A549 (cell line): ENCODE measurements around the gene HBG1. TPM values are rescaled to one million over a fixed set of nuclear protein-coding genes. Genes with fewer than 3 reads are reported as not detected.
A peak's percentile ranks its signal among the peaks of the same experiment; 100 is the strongest.

ENCODE experiments used
- ATAC-seq, 2 experiments: fragments of 200-7000 bp in 1 of 2; fragments of >200 bp in 1 of 2; cut with Nextera tagmentation in 1 of 2; cut with Tn5 transposase in 1 of 2; 3 replicates each; pipeline versions ENCODE4 v1.8.0 to v1.9.1; 2018 to 2020; ENCODE audit warnings: mild to moderate bottlenecking in 1 of 2, moderate library complexity in 1 of 2
- CTCF ChIA-PET: fragments of 300-600 bp; sonication (Branson Sonifier 250); formaldehyde crosslinking; extraction: SDS; loops from one replicate; lab custom pipeline; 2021; ENCODE audit warnings: antibody characterized with exemption, inconsistent platforms; lab: Yijun Ruan, JAX
- POLR2A ChIA-PET: fragments of 350-600 bp; formaldehyde crosslinking; extraction: SDS; loops from one replicate; lab custom pipeline; 2021; ENCODE audit warnings: antibody characterized with exemption, inconsistent platforms; lab: Yijun Ruan, JAX
- DNase-seq, 2 experiments: peaks; one replicate each; pipeline versions ENCODE4 v3.0.0 to v3.0.0-alpha.2; 2011 to 2016; ENCODE audit warnings: low read depth in 1 of 2, low spot score in 1 of 2
- FAIRE-seq: peaks from 2 replicates; lab custom pipeline; 2011; peaks lifted over from hg19 to GRCh38; lab: Jason Lieb, UNC
- H3K27ac ChIP-seq, 2 experiments: fragments of >200 bp; sonication (Bioruptor Twin); formaldehyde crosslinking; 3 replicates each; pipeline ENCODE4 v1.5.1; 2016 to 2017
- H3K4me1 ChIP-seq: fragments of >200 bp; sonication (Bioruptor Twin); formaldehyde crosslinking; 3 replicates; pipeline ENCODE4 v1.6.1; 2016
- H3K4me2 ChIP-seq: fragments of >200 bp; sonication (Bioruptor Twin); formaldehyde crosslinking; 3 replicates; pipeline ENCODE4 v1.6.1; 2016
- H3K4me3 ChIP-seq: fragments of >200 bp; sonication (Bioruptor Twin); formaldehyde crosslinking; 3 replicates; pipeline ENCODE4 v1.5.1; 2016
- H3K9me3 ChIP-seq: fragments of >200 bp; sonication (Bioruptor Twin); formaldehyde crosslinking; 3 replicates; pipeline ENCODE4 v1.6.1; 2016
- ATOH8 ChIP-seq: fragments of 250-450 bp; sonication (Bioruptor Pico); IDR thresholded peaks from 2 replicates; pipeline ENCODE4 v1.5.0; 2020; ENCODE audit warnings: low read depth, mild to moderate bottlenecking, moderate library complexity
- BCL3 ChIP-seq: fragments of >200 bp; sonication (Bioruptor Twin); formaldehyde crosslinking; IDR thresholded peaks from 3 replicates; pipeline ENCODE4 v1.6.1; 2016
- CBX2 ChIP-seq: fragments of 200-600 bp; sonication (generic); IDR thresholded peaks from 2 replicates; pipeline ENCODE4 v1.6.1; 2016; ENCODE audit warnings: low read depth, mild to moderate bottlenecking, borderline replicate concordance
- FOSL2 ChIP-seq, 2 experiments: fragments of 450-650 bp in 1 of 2; fragments of >200 bp in 1 of 2; sonication (Bioruptor Twin) in 1 of 2; formaldehyde crosslinking; IDR thresholded peaks; 2 replicates each; pipeline versions ENCODE4 v1.5.0 to v1.6.1; 2016 to 2020; ENCODE audit warnings: mild to moderate bottlenecking in 1 of 2, moderate library complexity in 1 of 2
- GATA3 ChIP-seq: IDR thresholded peaks from 2 replicates; pipeline ENCODE4 v1.6.1; 2012; ENCODE audit warnings: borderline replicate concordance
- HDAC2 ChIP-seq: fragments of 200-600 bp; sonication (generic); IDR thresholded peaks from 2 replicates; pipeline ENCODE4 v1.6.1; 2016
- HOXA7 ChIP-seq: fragments of 250-450 bp; sonication (Bioruptor Pico); IDR thresholded peaks from 2 replicates; pipeline ENCODE4 v1.5.0; 2020; ENCODE audit warnings: mild to moderate bottlenecking, moderate library complexity
- HOXB13 ChIP-seq: fragments of 250-450 bp; sonication (Bioruptor Pico); IDR thresholded peaks from 2 replicates; pipeline ENCODE4 v1.5.0; 2020; ENCODE audit warnings: low read depth, mild to moderate bottlenecking, moderate library complexity
- HOXB5 ChIP-seq: fragments of 250-450 bp; sonication (Bioruptor Pico); IDR thresholded peaks from 2 replicates; pipeline ENCODE4 v1.5.0; 2020; ENCODE audit warnings: mild to moderate bottlenecking, moderate library complexity
- JUN ChIP-seq, 2 experiments: fragments of >200 bp; sonication (Bioruptor Twin); formaldehyde crosslinking; IDR thresholded peaks; 2 replicates in 1 of 2; 3 replicates in 1 of 2; pipeline ENCODE4 v1.6.1; 2016 to 2017
- KDM1A ChIP-seq: fragments of 200-600 bp; sonication (generic); IDR thresholded peaks from 2 replicates; pipeline ENCODE4 v1.6.1; 2016; ENCODE audit warnings: low read depth, mild to moderate bottlenecking
- KDM5A ChIP-seq: fragments of 200-600 bp; sonication (generic); IDR thresholded peaks from 2 replicates; pipeline ENCODE4 v1.6.1; 2016; ENCODE audit warnings: antibody characterized with exemption, mild to moderate bottlenecking
- MAFK ChIP-seq: fragments of 450-650 bp; IDR thresholded peaks from 2 replicates; pipeline ENCODE4 v1.6.1; 2014; ENCODE audit not compliant: partially characterized antibody
- MAX ChIP-seq: IDR thresholded peaks from 2 replicates; pipeline ENCODE4 v1.6.1; 2012
- MAZ ChIP-seq: fragments of 150-350 bp; IDR thresholded peaks from 2 replicates; pipeline ENCODE4 v1.6.1; 2014; ENCODE audit warnings: antibody characterized with exemption, low read depth, low read length, borderline replicate concordance
- MYC ChIP-seq: IDR thresholded peaks from 2 replicates; pipeline ENCODE4 v1.6.1; 2012; ENCODE audit warnings: mild to moderate bottlenecking, inconsistent platforms, low read length, improper control_type of control experiment, borderline replicate concordance
- NFE2L2 ChIP-seq: fragments of 150-350 bp; conservative IDR thresholded peaks from 2 replicates; pipeline ENCODE4 v1.6.1; 2014; ENCODE audit warnings: low read length
- NPAS2 ChIP-seq: fragments of 250-450 bp; sonication (Bioruptor Pico); IDR thresholded peaks from 2 replicates; pipeline ENCODE4 v1.8.0; 2022; ENCODE audit warnings: mild to moderate bottlenecking, moderate library complexity, borderline replicate concordance
- PBX3 ChIP-seq: IDR thresholded peaks from 2 replicates; pipeline ENCODE4 v1.6.1; 2012
- PHF8 ChIP-seq: fragments of 200-600 bp; sonication (generic); IDR thresholded peaks from 2 replicates; pipeline ENCODE4 v1.6.1; 2016; ENCODE audit warnings: low read depth, mild to moderate bottlenecking, antibody characterized with exemption, moderate library complexity, borderline replicate concordance
- POLR2A ChIP-seq: IDR thresholded peaks from 2 replicates; pipeline ENCODE4 v1.6.1; 2012; ENCODE audit warnings: mild to moderate bottlenecking, low read length
- POLR2AphosphoS2 ChIP-seq: conservative IDR thresholded peaks from 2 replicates; pipeline ENCODE4 v1.6.1; 2012; ENCODE audit warnings: low read length, improper control_type of control experiment, inconsistent platforms
- RAD21 ChIP-seq, 2 experiments: fragments of >200 bp in 1 of 2; sonication (Bioruptor Twin) in 1 of 2; formaldehyde crosslinking in 1 of 2; IDR thresholded peaks in 1 of 2; conservative IDR thresholded peaks in 1 of 2; 2 replicates in 1 of 2; 3 replicates in 1 of 2; pipeline ENCODE4 v1.6.1; 2012 to 2018; ENCODE audit warnings: inconsistent platforms in 1 of 2
- RCOR1 ChIP-seq: fragments of 150-350 bp; IDR thresholded peaks from 2 replicates; pipeline ENCODE4 v1.6.1; 2014; ENCODE audit warnings: antibody characterized with exemption, low read length, low read depth
- RFX5 ChIP-seq: fragments of 450-650 bp; IDR thresholded peaks from 2 replicates; pipeline ENCODE4 v1.7.1; 2014; ENCODE audit warnings: antibody characterized with exemption, mild to moderate bottlenecking, moderate library complexity
- SMC3 ChIP-seq: fragments of >200 bp; sonication (Bioruptor Twin); formaldehyde crosslinking; IDR thresholded peaks from 3 replicates; pipeline ENCODE4 v1.6.1; 2018; ENCODE audit warnings: inconsistent platforms
- TFCP2L1 ChIP-seq: fragments of 250-450 bp; sonication (Bioruptor Pico); IDR thresholded peaks from 2 replicates; pipeline ENCODE4 v1.5.0; 2021; ENCODE audit warnings: mild to moderate bottlenecking
- TP53 ChIP-seq: fragments of 250-450 bp; sonication (Bioruptor Pico); IDR thresholded peaks from 2 replicates; pipeline ENCODE4 v1.5.0; 2021; ENCODE audit warnings: mild to moderate bottlenecking, moderate library complexity
- USF2 ChIP-seq: fragments of 450-650 bp; IDR thresholded peaks from 2 replicates; pipeline ENCODE4 v1.6.1; 2014; ENCODE audit warnings: antibody characterized with exemption
- ZC3H11A ChIP-seq: fragments of 450-650 bp; IDR thresholded peaks from 2 replicates; pipeline ENCODE4 v1.6.1; 2014; ENCODE audit warnings: antibody characterized with exemption, mild to moderate bottlenecking
- ZNF302 ChIP-seq: fragments of 250-450 bp; sonication (Bioruptor Pico); IDR thresholded peaks from 2 replicates; pipeline ENCODE4 v1.9.0; 2021; ENCODE audit warnings: inconsistent platforms, mild to moderate bottlenecking, moderate library complexity
- WGBS: methylation state at CpG from one replicate; pipeline ENCODE4 v1.1.6; 2017; ENCODE audit errors: missing lambda C conversion rate; 5-methylcytosine and 5-hydroxymethylcytosine counted together
- polyA plus RNA-seq, 4 experiments: library from polyadenylated mRNA; depleted of rRNA in 3 of 4; stranded (reverse); fragments of >200 nt; fragmentation: RNase III in 1 of 4; extraction: RNeasy Plus Mini Kit Qiagen cat#74134 plus additional on column Dnase treatment in 1 of 4; gene quantifications; 2 replicates in 3 of 4; 3 replicates in 1 of 4; pipeline ENCODE4 v1.2.3, GENCODE V29; 2011 to 2017
- TF ChIP-seq, protein P1 (sequence below): IDR thresholded peaks from 2 replicates; pipeline ENCODE4 v1.6.1; 2012; ENCODE audit warnings: low read depth, borderline replicate concordance
- TF ChIP-seq, protein P2 (sequence below): fragments of >200 bp; sonication (Bioruptor Twin); formaldehyde crosslinking; IDR thresholded peaks from 3 replicates; pipeline ENCODE4 v1.5.1; 2016

The HBG1 gene
- polyA plus RNA-seq, 2 of the 4 experiments (the other 2 are of a cell fraction): not detected

- ATAC-seq: no peak
- Histone ChIP-seq H3K9me3 (no peaks in the 10 kb centered on the region), H3K4me1 (no peaks in the 10 kb centered on the region), H3K4me2 (no peak overlapping the region), H3K27ac (no peak overlapping the region)
- DNase-seq: no peak
- CTCF ChIA-PET: interaction anchor here (0.6 to 1.4 kb wide), 3 partner anchors 79 to 170 kb away, joined by 3 to 5 read pairs (median 3); no protein-coding TSS in a partner anchor
- WGBS: 24% methylated on average over 7 of the region's 7 CpGs
- TF ChIP-seq, protein P1, sequence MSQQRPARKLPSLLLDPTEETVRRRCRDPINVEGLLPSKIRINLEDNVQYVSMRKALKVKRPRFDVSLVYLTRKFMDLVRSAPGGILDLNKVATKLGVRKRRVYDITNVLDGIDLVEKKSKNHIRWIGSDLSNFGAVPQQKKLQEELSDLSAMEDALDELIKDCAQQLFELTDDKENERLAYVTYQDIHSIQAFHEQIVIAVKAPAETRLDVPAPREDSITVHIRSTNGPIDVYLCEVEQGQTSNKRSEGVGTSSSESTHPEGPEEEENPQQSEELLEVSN: no peak
- TF ChIP-seq TP53 (no peak), MAX (no peak), ATOH8 (no peak), ZNF302 (CRISPR knock-in tag) (no peak), MYC (no peak), TFCP2L1 (no peak), POLR2AphosphoS2 (no peak), KDM5A (no peak), KDM1A (no peak), FOSL2 (IDR thresholded peaks at IDR 0.05) (no peak), FOSL2 (CRISPR knock-in tag; IDR thresholded peaks at IDR 0.05) (no peak), BCL3 (no peak), MAFK (no peak), HDAC2 (no peak), PBX3 (no peak)
- TF ChIP-seq, all 56 proteins: peak for 0
- no peak overlapping the region for H3K4me3 ChIP-seq
- no peak for FAIRE-seq
- POLR2A ChIA-PET: no interaction called here
Measured at GRCh38 chr11:5210376-5210885, 39.2 kb downstream of the HBG1 start.

DNA sequence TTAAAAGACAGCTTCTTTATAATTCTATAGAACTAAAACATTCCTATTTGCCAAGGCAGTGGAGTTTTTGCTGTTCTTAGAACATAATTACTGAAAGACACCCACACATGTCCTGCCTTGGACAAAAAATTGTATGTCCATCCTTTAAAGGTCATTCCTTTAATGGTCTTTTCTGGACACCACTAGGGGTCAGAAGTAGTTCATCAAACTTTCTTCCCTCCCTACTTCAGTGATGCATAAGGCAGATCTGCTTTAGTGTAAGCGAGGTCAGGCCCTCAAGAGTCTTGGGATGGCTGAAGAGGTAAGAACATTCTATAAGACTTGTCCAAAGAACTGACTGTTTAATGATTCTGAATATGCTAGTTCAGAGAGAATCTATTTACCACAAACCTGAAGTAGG is 44.9 kb downstream of the HBG1 start:
- DNase-seq: peak; percentile 64 to 80
- TF ChIP-seq POLR2AphosphoS2 (no peak), USF2 (no peak), MAZ (no peak), POLR2A (no peak), ZC3H11A (no peak), HOXA7 (CRISPR knock-in tag) (no peak), FOSL2 (IDR thresholded peaks at IDR 0.05) (no peak), FOSL2 (CRISPR knock-in tag; IDR thresholded peaks at IDR 0.05) (no peak), NPAS2 (no peak), MAFK (no peak), RCOR1 (no peak), RAD21 (conservative IDR thresholded peaks at IDR 0.05 in 1 of 2, IDR thresholded peaks at IDR 0.05 in 1 of 2) (peak; percentile 88 to 92), CBX2 (no peak), NFE2L2 (no peak), PHF8 (no peak), RFX5 (no peak), SMC3 (peak; percentile 92), TP53 (no peak), JUN (IDR thresholded peaks at IDR 0.05) (no peak), HOXB13 (CRISPR knock-in tag) (no peak), GATA3 (no peak), HOXB5 (CRISPR knock-in tag) (no peak)
- TF ChIP-seq, protein P2, sequence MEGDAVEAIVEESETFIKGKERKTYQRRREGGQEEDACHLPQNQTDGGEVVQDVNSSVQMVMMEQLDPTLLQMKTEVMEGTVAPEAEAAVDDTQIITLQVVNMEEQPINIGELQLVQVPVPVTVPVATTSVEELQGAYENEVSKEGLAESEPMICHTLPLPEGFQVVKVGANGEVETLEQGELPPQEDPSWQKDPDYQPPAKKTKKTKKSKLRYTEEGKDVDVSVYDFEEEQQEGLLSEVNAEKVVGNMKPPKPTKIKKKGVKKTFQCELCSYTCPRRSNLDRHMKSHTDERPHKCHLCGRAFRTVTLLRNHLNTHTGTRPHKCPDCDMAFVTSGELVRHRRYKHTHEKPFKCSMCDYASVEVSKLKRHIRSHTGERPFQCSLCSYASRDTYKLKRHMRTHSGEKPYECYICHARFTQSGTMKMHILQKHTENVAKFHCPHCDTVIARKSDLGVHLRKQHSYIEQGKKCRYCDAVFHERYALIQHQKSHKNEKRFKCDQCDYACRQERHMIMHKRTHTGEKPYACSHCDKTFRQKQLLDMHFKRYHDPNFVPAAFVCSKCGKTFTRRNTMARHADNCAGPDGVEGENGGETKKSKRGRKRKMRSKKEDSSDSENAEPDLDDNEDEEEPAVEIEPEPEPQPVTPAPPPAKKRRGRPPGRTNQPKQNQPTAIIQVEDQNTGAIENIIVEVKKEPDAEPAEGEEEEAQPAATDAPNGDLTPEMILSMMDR: peak; percentile 79
- TF ChIP-seq, all 56 proteins: peak for 3
- POLR2A ChIA-PET: no interaction called here
- CTCF ChIA-PET: interaction anchor here (0.6 to 5.6 kb wide), 17 partner anchors 9 to 605 kb away, joined by 3 to 44 read pairs (median 3); no protein-coding TSS in a partner anchor
- Histone ChIP-seq H3K4me1 (no peaks in the 10 kb centered on the region), H3K9me3 (no peaks in the 10 kb centered on the region), H3K27ac (no peak overlapping the region), H3K4me2 (no peak overlapping the region), H3K4me3 (no peak overlapping the region)
- FAIRE-seq (peak; percentile 95), ATAC-seq (peak; percentile 95 to 98)
- 0% methylated on average over 1 of the region's 1 CpG for WGBS
